Smooth muscle cell (in vitro differentiated cells): ENCODE measurements around the gene RRP15. TPM values are rescaled to one million over a fixed set of nuclear protein-coding genes. Genes with fewer than 3 reads are reported as not detected.

Source experiments
- DNase-seq: peaks from one replicate; lab custom pipeline; 2025; ENCODE audit not compliant: unreplicated experiment; lab: John Stamatoyannopoulos, UW
- H2AFZ ChIP-seq: fragments of 200-600 bp; sonication (generic); 2 replicates; pipeline ENCODE4 v1.6.0; 2016; ENCODE audit warnings: antibody characterized with exemption, low read depth, mild to moderate bottlenecking
- H3F3A ChIP-seq: fragments of 200-600 bp; sonication (generic); 2 replicates; pipeline ENCODE4 v1.6.0; 2017; ENCODE audit warnings: antibody characterized with exemption, low read depth
- H3K27ac ChIP-seq: fragments of 200-600 bp; sonication (generic); 2 replicates; pipeline ENCODE4 v1.5.1; 2016; ENCODE audit warnings: low read depth, mild to moderate bottlenecking
- H3K27me3 ChIP-seq: fragments of 200-600 bp; sonication (generic); 2 replicates; pipeline ENCODE4 v1.6.1; 2016; ENCODE audit warnings: low read depth, mild to moderate bottlenecking
- H3K36me3 ChIP-seq: fragments of 200-600 bp; sonication (generic); 2 replicates; pipeline ENCODE4 v1.5.1; 2016; ENCODE audit warnings: low read depth
- H3K4me1 ChIP-seq: fragments of 200-600 bp; sonication (generic); 2 replicates; pipeline ENCODE4 v1.5.1; 2016; ENCODE audit warnings: low read depth
- H3K4me2 ChIP-seq: fragments of 200-600 bp; sonication (generic); 2 replicates; pipeline ENCODE4 v1.6.0; 2016; ENCODE audit warnings: mild to moderate bottlenecking
- H3K4me3 ChIP-seq: fragments of 200-600 bp; sonication (generic); 2 replicates; pipeline ENCODE4 v1.5.1; 2016; ENCODE audit warnings: mild to moderate bottlenecking
- H3K79me2 ChIP-seq: fragments of 200-600 bp; sonication (generic); 2 replicates; pipeline ENCODE4 v1.6.0; 2016; ENCODE audit warnings: low read depth, mild to moderate bottlenecking
- H3K9ac ChIP-seq: fragments of 200-600 bp; sonication (generic); 2 replicates; pipeline ENCODE4 v1.6.0; 2016; ENCODE audit warnings: low read depth
- H3K9me3 ChIP-seq: fragments of 200-600 bp; sonication (generic); replicated peaks from 2 replicates; pipeline ENCODE4 v1.5.1; 2016; ENCODE audit warnings: low read depth
- H4K20me1 ChIP-seq: fragments of 200-600 bp; sonication (generic); 2 replicates; pipeline ENCODE4 v1.6.0; 2016; ENCODE audit warnings: low read depth
- WGBS: methylation state at CpG from one replicate; pipeline ENCODE4 v1.1.7; 2016; ENCODE audit warnings: low lambda C conversion rate; 5-methylcytosine and 5-hydroxymethylcytosine counted together
- polyA plus RNA-seq: library from polyadenylated mRNA; unstranded; fragments of >200 nt; fragmentation: Nextera tagmentation; extraction: Ambion mirVana; gene quantifications from 2 replicates; pipeline ENCODE4 v1.2.1, GENCODE V29; 2016
- total RNA-seq: library from RNA; depleted of rRNA; stranded (reverse); fragments of >200 nt; gene quantifications from 2 replicates; pipeline ENCODE4 v1.2.3, GENCODE V29; 2014
- TF ChIP-seq, protein P1 (sequence below): fragments of 200-600 bp; sonication (generic); IDR thresholded peaks from 2 replicates; pipeline ENCODE4 v1.5.1; 2017; ENCODE audit warnings: borderline replicate concordance, mild to moderate bottlenecking, antibody characterized with exemption; ENCODE audit not compliant: insufficient read depth, poor library complexity, severe bottlenecking

The RRP15 gene
- total and polyA plus RNA-seq, 2 experiments from 2014 or later, result 6.6 to 13.2 TPM

DNA sequence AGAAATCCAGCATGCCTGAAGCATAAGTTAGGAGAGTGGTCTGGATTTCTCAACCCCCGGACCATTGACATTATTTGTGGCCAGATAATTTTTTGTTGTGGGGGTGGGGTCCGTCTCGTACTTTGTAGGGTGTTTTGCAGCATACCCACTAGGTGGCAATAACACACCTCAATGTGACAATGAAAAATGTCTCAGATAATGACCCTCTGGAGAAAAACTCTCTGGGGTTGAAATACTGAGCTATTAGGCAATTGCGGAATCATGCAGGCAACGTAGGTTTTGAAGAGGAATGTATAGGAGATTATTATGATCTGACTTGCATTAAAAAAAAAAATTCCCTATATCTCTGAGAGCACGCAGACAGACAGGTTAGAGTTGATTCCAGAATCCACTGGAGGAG, 25.3 kb upstream of the RRP15 start:
- TF ChIP-seq, protein P1, sequence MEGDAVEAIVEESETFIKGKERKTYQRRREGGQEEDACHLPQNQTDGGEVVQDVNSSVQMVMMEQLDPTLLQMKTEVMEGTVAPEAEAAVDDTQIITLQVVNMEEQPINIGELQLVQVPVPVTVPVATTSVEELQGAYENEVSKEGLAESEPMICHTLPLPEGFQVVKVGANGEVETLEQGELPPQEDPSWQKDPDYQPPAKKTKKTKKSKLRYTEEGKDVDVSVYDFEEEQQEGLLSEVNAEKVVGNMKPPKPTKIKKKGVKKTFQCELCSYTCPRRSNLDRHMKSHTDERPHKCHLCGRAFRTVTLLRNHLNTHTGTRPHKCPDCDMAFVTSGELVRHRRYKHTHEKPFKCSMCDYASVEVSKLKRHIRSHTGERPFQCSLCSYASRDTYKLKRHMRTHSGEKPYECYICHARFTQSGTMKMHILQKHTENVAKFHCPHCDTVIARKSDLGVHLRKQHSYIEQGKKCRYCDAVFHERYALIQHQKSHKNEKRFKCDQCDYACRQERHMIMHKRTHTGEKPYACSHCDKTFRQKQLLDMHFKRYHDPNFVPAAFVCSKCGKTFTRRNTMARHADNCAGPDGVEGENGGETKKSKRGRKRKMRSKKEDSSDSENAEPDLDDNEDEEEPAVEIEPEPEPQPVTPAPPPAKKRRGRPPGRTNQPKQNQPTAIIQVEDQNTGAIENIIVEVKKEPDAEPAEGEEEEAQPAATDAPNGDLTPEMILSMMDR, result no peak
- Histone ChIP-seq H3F3A (no peaks in the 10 kb centered on the region), H3K79me2 (no peaks in the 10 kb centered on the region), H4K20me1 (no peaks in the 10 kb centered on the region), H3K27me3 (no peaks in the 10 kb centered on the region), H3K9ac (no peak overlapping the region), H3K4me3 (no peak overlapping the region), H2AFZ (no peak overlapping the region), H3K27ac (no peak overlapping the region), H3K36me3 (no peaks in the 10 kb centered on the region), H3K9me3 (no peaks in the 10 kb centered on the region), H3K4me2 (no peak overlapping the region), H3K4me1 (no peaks in the 10 kb centered on the region)
- no peak for DNase-seq
- 45% methylated on average over 6 of the region's 6 CpGs for WGBS

GRCh38 chr1:218262259-218262658, 22.8 kb upstream of the RRP15 start:
- WGBS, result 63% methylated on average over 2 of the region's 2 CpGs
- Histone ChIP-seq H3K4me3 (no peak overlapping the region), H2AFZ (no peak overlapping the region), H3K27ac (no peak overlapping the region), H3K4me1 (no peaks in the 10 kb centered on the region), H3K4me2 (no peak overlapping the region), H3K79me2 (no peaks in the 10 kb centered on the region), H4K20me1 (no peaks in the 10 kb centered on the region), H3K9me3 (no peaks in the 10 kb centered on the region), H3K9ac (no peak overlapping the region), H3K27me3 (no peaks in the 10 kb centered on the region), H3K36me3 (no peaks in the 10 kb centered on the region), H3F3A (no peaks in the 10 kb centered on the region)
- DNase-seq, result no peak
- TF ChIP-seq, protein P1, result no peak

DNA sequence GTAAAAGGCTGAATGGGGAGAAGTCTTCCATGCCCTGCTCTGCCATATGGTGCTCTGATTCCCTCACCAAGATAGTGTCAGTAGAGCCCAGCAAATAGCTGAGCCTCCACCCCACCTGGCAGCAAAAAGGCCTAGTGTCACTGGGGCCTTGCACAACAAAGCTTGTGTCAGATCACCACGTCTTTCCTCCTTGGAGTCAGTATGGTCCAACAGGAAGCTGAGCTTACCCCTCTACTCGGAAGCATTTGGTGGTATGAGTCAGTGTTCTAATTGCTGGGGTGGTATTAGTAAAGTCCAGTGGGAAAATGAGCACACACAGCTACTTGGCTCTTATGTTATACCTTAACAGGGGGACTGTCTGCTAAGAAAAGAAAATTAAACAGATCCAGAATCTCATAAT, 18.7 kb upstream of the RRP15 start:
- no peak overlapping the region for H3K27ac ChIP-seq
- H3K4me1 ChIP-seq, result no peaks in the 10 kb centered on the region
- no peaks in the 10 kb centered on the region for H3K79me2 ChIP-seq
- no peak overlapping the region for H2AFZ ChIP-seq
- H3K9ac ChIP-seq, result no peak overlapping the region
- no peaks in the 10 kb centered on the region for H3F3A ChIP-seq
- no peaks in the 10 kb centered on the region for H3K36me3 ChIP-seq
- H3K9me3 ChIP-seq, result no peaks in the 10 kb centered on the region
- H3K4me3 ChIP-seq, result no peak overlapping the region
- no peaks in the 10 kb centered on the region for H4K20me1 ChIP-seq
- H3K27me3 ChIP-seq, result no peaks in the 10 kb centered on the region
- DNase-seq, result no peak
- 22% methylated on average over 2 of the region's 2 CpGs for WGBS
- TF ChIP-seq, protein P1, result no peak
- H3K4me2 ChIP-seq, result no peak overlapping the region

GRCh38 chr1:218272366-218272765, 12.7 kb upstream of the RRP15 start:
- no peak for DNase-seq
- no peak overlapping the region for H3K9ac ChIP-seq
- no peak overlapping the region for H3K4me2 ChIP-seq
- 94% methylated on average over 6 of the region's 6 CpGs for WGBS
- H2AFZ ChIP-seq, result no peak overlapping the region
- TF ChIP-seq, protein P1, result no peak
- H3K9me3 ChIP-seq, result no peaks in the 10 kb centered on the region
- H3K4me3 ChIP-seq, result no peak overlapping the region
- H3K27ac ChIP-seq, result no peak overlapping the region
- H3K36me3 ChIP-seq, result no peaks in the 10 kb centered on the region
- no peaks in the 10 kb centered on the region for H4K20me1 ChIP-seq
- peaks cover 8% of the 10 kb centered on the region for H3K27me3 ChIP-seq
- no peaks in the 10 kb centered on the region for H3F3A ChIP-seq
- peaks cover 6% of the 10 kb centered on the region for H3K4me1 ChIP-seq
- H3K79me2 ChIP-seq, result no peaks in the 10 kb centered on the region
